B cell (primary cell): ENCODE results near the gene LITAFD. TPM values are rescaled to one million over a fixed set of nuclear protein-coding genes. Genes with fewer than 3 reads are reported as not detected.

ENCODE experiments used
- ATAC-seq: fragments of 200-7000 bp; cut with Tn5 transposase; one replicate; pipeline ENCODE4 v1.10.0; 2021; ENCODE audit warnings: low read depth, mild to moderate bottlenecking, moderate number of reproducible peaks, moderate library complexity
- CTCF ChIA-PET: fragments of 350-600 bp; sonication (Branson Sonifier 250); formaldehyde crosslinking; loops from one replicate; lab custom pipeline; 2021; ENCODE audit warnings: antibody characterized with exemption, inconsistent platforms; lab: Charles Lee
- POLR2A ChIA-PET: fragments of 350-600 bp; sonication (Branson Sonifier 250); formaldehyde crosslinking; loops from one replicate; lab custom pipeline; 2021; ENCODE audit warnings: antibody characterized with exemption; lab: Charles Lee
- DNase-seq: peaks from one replicate; pipeline ENCODE4 v3.0.0; 2013
- H2AFZ ChIP-seq: 2 replicates; pipeline ENCODE4 v1.6.1; 2012; ENCODE audit warnings: mild to moderate bottlenecking, low read depth, low read length; ENCODE audit not compliant: insufficient read depth, poor library complexity, severe bottlenecking
- H3K27ac ChIP-seq, 2 donors: 1 replicate in 1 of 2; 2 replicates in 1 of 2; pipeline ENCODE4 v1.5.1; 2012 to 2013; ENCODE audit warnings: low read length in 2 of 2, mild to moderate bottlenecking in 2 of 2, moderate library complexity in 1 of 2
- H3K27me3 ChIP-seq, 4 experiments: fragments of 200-600 bp in 1 of 4; sonication (generic) in 1 of 4; replicated peaks in 1 of 4; 1 replicate in 2 of 4; 2 replicates in 2 of 4; pipeline versions ENCODE4 v1.6.1 to v1.7.0; 2013 to 2016; ENCODE audit warnings: low read length in 3 of 4, mild to moderate bottlenecking in 2 of 4, mixed read lengths in 1 of 4, moderate library complexity in 1 of 4; ENCODE audit not compliant: insufficient read depth in 4 of 4, control insufficient read depth in 3 of 4; ENCODE audit errors: control extremely low read depth in 1 of 4
- H3K36me3 ChIP-seq, 2 experiments: replicated peaks in 1 of 2; 1 replicate in 1 of 2; 2 replicates in 1 of 2; pipeline versions ENCODE4 v1.6.1 to v1.7.1; 2013; ENCODE audit warnings: low read length in 1 of 2; ENCODE audit not compliant: insufficient read depth in 2 of 2, control insufficient read depth in 1 of 2; ENCODE audit errors: control extremely low read depth in 1 of 2, extremely low read depth in 1 of 2
- H3K4me1 ChIP-seq, 2 donors: fragments of 200-600 bp in 1 of 2; sonication (generic) in 1 of 2; 1 replicate in 1 of 2; 2 replicates in 1 of 2; pipeline versions ENCODE4 v1.5.1 to v1.6.1; 2013 to 2017; ENCODE audit warnings: low read length in 2 of 2; ENCODE audit not compliant: control insufficient read depth in 2 of 2, insufficient read depth in 2 of 2
- H3K4me2 ChIP-seq: replicated peaks from 2 replicates; pipeline ENCODE3; 2012; ENCODE audit warnings: mild to moderate bottlenecking, low read depth, low read length; ENCODE audit not compliant: poor library complexity, severe bottlenecking
- H3K4me3 ChIP-seq, 5 experiments: fragments of 200-600 bp in 1 of 5; sonication (generic) in 1 of 5; 1 replicate in 3 of 5; 2 replicates in 2 of 5; pipeline versions ENCODE4 v1.5.1 to v1.7.0; 2011 to 2016; ENCODE audit warnings: low read length in 4 of 5, mild to moderate bottlenecking in 4 of 5, low read depth in 2 of 5, control low read depth in 1 of 5, moderate library complexity in 1 of 5; ENCODE audit not compliant: insufficient read depth in 1 of 5; ENCODE audit errors: control extremely low read depth in 1 of 5, extremely low read depth in 1 of 5
- H3K79me2 ChIP-seq: fragments of 200-600 bp; sonication (generic); one replicate; pipeline ENCODE4 v1.6.0; 2016; ENCODE audit warnings: low read length; ENCODE audit not compliant: control insufficient read depth, insufficient read depth
- H3K9ac ChIP-seq: fragments of 200-600 bp; sonication (generic); 2 replicates; pipeline ENCODE4 v1.6.1; 2017; ENCODE audit warnings: mild to moderate bottlenecking, low read length, moderate library complexity
- H3K9me3 ChIP-seq, 3 donors: one replicate each; pipeline versions ENCODE4 v1.6.1 to v1.7.1; 2013; ENCODE audit warnings: low read length in 2 of 3; ENCODE audit not compliant: control insufficient read depth in 2 of 3, insufficient read depth in 1 of 3; ENCODE audit errors: control extremely low read depth in 1 of 3
- H4K20me1 ChIP-seq: 2 replicates; pipeline ENCODE4 v1.6.0; 2012; ENCODE audit warnings: mild to moderate bottlenecking, low read length; ENCODE audit not compliant: insufficient read depth, control insufficient read depth, poor library complexity, severe bottlenecking
- H3K27ac Mint-ChIP-seq: one replicate; pipeline ENCODE4 v1.8.0; 2021; ENCODE audit warnings: mixed read lengths
- H3K27me3 Mint-ChIP-seq: one replicate; pipeline ENCODE4 v1.8.0; 2021; ENCODE audit warnings: mixed read lengths
- H3K4me1 Mint-ChIP-seq: one replicate; pipeline ENCODE4 v1.8.0; 2021; ENCODE audit warnings: mixed read lengths
- H3K4me3 Mint-ChIP-seq: one replicate; pipeline ENCODE4 v1.8.0; 2021; ENCODE audit warnings: mixed read lengths
- H3K9me3 Mint-ChIP-seq: one replicate; pipeline ENCODE4 v1.8.0; 2022; ENCODE audit warnings: mixed read lengths; ENCODE audit not compliant: insufficient read depth
- EZH2 ChIP-seq: IDR thresholded peaks from 2 replicates; pipeline ENCODE4 v1.6.1; 2012; ENCODE audit warnings: borderline replicate concordance, low read depth, mild to moderate bottlenecking, moderate library complexity, low read length; ENCODE audit not compliant: insufficient read depth, poor library complexity, severe bottlenecking
- WGBS: methylation state at CpG from one replicate; pipeline ENCODE4 v1.1.5; 2013; ENCODE audit warnings: missing lambda C conversion rate; ENCODE audit not compliant: insufficient coverage; 5-methylcytosine and 5-hydroxymethylcytosine counted together
- intact Hi-C: fragments of 100-400 bp; cut with micrococcal nuclease; formaldehyde crosslinking; loops from one replicate; pipeline ENCODE4 v1.10.0; 2022
- polyA plus RNA-seq: library from polyadenylated mRNA; depleted of rRNA; stranded (reverse); fragments of >200 nt; gene quantifications from 2 replicates; pipeline ENCODE4 v1.2.3, GENCODE V29; 2012
- total RNA-seq, 2 donors: library from RNA; stranded (reverse); fragments of 120-200 nt in 1 of 2; gene quantifications; 1 replicate in 1 of 2; 2 replicates in 1 of 2; pipeline versions ENCODE4 v1.2.3 to v1.2.4, GENCODE V29; 2013 to 2022
- TF ChIP-seq, protein P1 (sequence below): fragments of 200-600 bp; IDR thresholded peaks from one replicate; pipeline ENCODE4 v1.8.0; 2022; ENCODE audit warnings: antibody characterized with exemption, mild to moderate bottlenecking

The LITAFD gene
- total and polyA plus RNA-seq, 2 donors (not counting 1 experiment from before 2014, with no cell fraction given), result not detected

DNA sequence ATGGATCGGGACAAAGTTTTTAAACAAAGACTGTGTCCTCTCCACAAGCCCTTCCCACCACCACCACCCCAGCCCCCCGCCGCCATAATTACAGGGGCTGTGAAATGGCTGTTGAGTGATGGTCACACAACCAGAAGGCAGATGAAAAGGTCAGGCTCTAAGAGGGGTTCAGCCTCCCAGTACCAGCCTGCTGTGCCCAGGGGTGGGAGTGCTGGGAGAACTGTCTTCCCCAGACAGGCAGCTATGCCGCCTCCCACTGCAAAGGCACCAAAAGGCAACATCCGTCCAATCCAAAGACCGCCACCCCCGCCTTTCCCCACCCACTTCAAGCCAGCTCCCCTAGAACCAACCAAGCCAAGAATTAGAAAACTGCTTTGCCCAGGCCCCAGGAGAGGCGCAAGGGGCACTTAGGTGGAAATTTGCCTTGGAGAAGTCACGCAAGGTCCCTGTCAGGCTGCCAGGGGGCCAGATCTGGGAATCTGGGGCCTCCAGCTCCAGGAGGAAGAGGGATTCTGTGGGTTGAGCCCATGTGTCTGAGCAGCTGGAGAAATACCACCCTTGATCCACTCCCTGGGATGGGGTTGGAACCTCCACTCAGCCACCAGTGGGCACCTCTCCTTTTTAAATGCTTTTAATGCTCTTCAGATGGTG lies 27.7 kb upstream of the LITAFD start:
- CTCF ChIA-PET, result interaction anchor here (0.8 to 3.1 kb wide), 2 partner anchors 25 to 135 kb away, joined by 3 to 12 read pairs; no protein-coding TSS in a partner anchor

More for the DNA sequence above, 27.7 kb upstream of the LITAFD start:
- WGBS, result 90% methylated on average over 6 of the region's 9 CpGs
- POLR2A ChIA-PET, result no interaction called here
- H3K4me3 ChIP-seq, result no peak overlapping the region
- no peak for DNase-seq
- Mint-ChIP-seq H3K9me3 (no peaks in the 10 kb centered on the region), H3K27ac (no peak overlapping the region), H3K27me3 (no peaks in the 10 kb centered on the region), H3K4me1 (peaks cover 22% of the 10 kb centered on the region), H3K4me3 (no peak overlapping the region)
- no peaks in the 10 kb centered on the region for H3K9me3 ChIP-seq
- H3K4me2 ChIP-seq, result no peak overlapping the region
- intact Hi-C loops, result no loop called here
- H4K20me1 ChIP-seq, result peaks cover 16% of the 10 kb centered on the region
- no peak for ATAC-seq
- H3K36me3 ChIP-seq, result peaks cover 0 to 40% of the 10 kb centered on the region in 2 experiments
- H2AFZ ChIP-seq, result no peak overlapping the region
- H3K27ac ChIP-seq, result no peak overlapping the region
- TF ChIP-seq EZH2, result no peak
- TF ChIP-seq, protein P1, sequence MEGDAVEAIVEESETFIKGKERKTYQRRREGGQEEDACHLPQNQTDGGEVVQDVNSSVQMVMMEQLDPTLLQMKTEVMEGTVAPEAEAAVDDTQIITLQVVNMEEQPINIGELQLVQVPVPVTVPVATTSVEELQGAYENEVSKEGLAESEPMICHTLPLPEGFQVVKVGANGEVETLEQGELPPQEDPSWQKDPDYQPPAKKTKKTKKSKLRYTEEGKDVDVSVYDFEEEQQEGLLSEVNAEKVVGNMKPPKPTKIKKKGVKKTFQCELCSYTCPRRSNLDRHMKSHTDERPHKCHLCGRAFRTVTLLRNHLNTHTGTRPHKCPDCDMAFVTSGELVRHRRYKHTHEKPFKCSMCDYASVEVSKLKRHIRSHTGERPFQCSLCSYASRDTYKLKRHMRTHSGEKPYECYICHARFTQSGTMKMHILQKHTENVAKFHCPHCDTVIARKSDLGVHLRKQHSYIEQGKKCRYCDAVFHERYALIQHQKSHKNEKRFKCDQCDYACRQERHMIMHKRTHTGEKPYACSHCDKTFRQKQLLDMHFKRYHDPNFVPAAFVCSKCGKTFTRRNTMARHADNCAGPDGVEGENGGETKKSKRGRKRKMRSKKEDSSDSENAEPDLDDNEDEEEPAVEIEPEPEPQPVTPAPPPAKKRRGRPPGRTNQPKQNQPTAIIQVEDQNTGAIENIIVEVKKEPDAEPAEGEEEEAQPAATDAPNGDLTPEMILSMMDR, result no peak
- H3K9ac ChIP-seq, result no peak overlapping the region
- H3K27me3 ChIP-seq, result no peaks in the 10 kb centered on the region
- H3K4me1 ChIP-seq, result peaks cover 7 to 9% of the 10 kb centered on the region in 2 donors
- H3K79me2 ChIP-seq, result peaks cover 4% of the 10 kb centered on the region
